Measurements from ENCODE around the gene LAPTM5.

The LAPTM5 gene

GRCh38 chr1:30713311-30713710 lies 44.3 kb downstream of the LAPTM5 start:
- peaks cover 12% of the 10 kb centered on the region for H3K4me1 Mint-ChIP-seq
- peaks cover 6% of the 10 kb centered on the region for H3K36me3 Mint-ChIP-seq (ENCODE audit: insufficient read depth)
- H3K27me3 Mint-ChIP-seq, result peaks cover 52% of the 10 kb centered on the region
- no peaks in the 10 kb centered on the region for H3K9me3 Mint-ChIP-seq
- ATAC-seq (replicated peaks; ENCODE audit: extremely low read depth, poor library complexity, severe bottlenecking) (no peak), DNase-seq (ENCODE audit: low spot score in 2 of 2) (no peak)
- no peak overlapping the region for H3K4me3 Mint-ChIP-seq
- no peak overlapping the region for H3K27ac Mint-ChIP-seq (ENCODE audit: low read depth)

GRCh38 chr1:30712583-30712982 lies 45.0 kb downstream of the LAPTM5 start:
- no peak overlapping the region for H3K27ac Mint-ChIP-seq (ENCODE audit: low read depth)
- H3K9me3 Mint-ChIP-seq, result no peaks in the 10 kb centered on the region
- DNase-seq (ENCODE audit: low spot score in 2 of 2) (no peak), ATAC-seq (replicated peaks; ENCODE audit: extremely low read depth, poor library complexity, severe bottlenecking) (no peak)
- H3K4me3 Mint-ChIP-seq, result no peak overlapping the region
- H3K4me1 Mint-ChIP-seq, result peaks cover 11% of the 10 kb centered on the region
- H3K36me3 Mint-ChIP-seq (ENCODE audit: insufficient read depth), result no peaks in the 10 kb centered on the region
- peaks cover 57% of the 10 kb centered on the region for H3K27me3 Mint-ChIP-seq

GRCh38 chr1:30710407-30710806 lies 47.2 kb downstream of the LAPTM5 start:
- H3K36me3 Mint-ChIP-seq (ENCODE audit: insufficient read depth), result no peaks in the 10 kb centered on the region
- H3K4me1 Mint-ChIP-seq, result peaks cover 7% of the 10 kb centered on the region
- no peak for ATAC-seq (replicated peaks; ENCODE audit: extremely low read depth, poor library complexity, severe bottlenecking)
- H3K27ac Mint-ChIP-seq (ENCODE audit: low read depth), result no peak overlapping the region
- no peaks in the 10 kb centered on the region for H3K9me3 Mint-ChIP-seq
- peaks cover 57% of the 10 kb centered on the region for H3K27me3 Mint-ChIP-seq
- no peak overlapping the region for H3K4me3 Mint-ChIP-seq
- DNase-seq (ENCODE audit: low spot score in 2 of 2), result no peak

- Mint-ChIP-seq H3K9me3 (no peaks in the 10 kb centered on the region), H3K4me1 (peaks cover 7% of the 10 kb centered on the region), H3K27me3 (peaks cover 54% of the 10 kb centered on the region), H3K4me3 (no peak overlapping the region), H3K27ac (ENCODE audit: low read depth) (no peak overlapping the region), H3K36me3 (ENCODE audit: insufficient read depth) (no peaks in the 10 kb centered on the region)
- DNase-seq (ENCODE audit: low spot score in 2 of 2) (no peak), ATAC-seq (replicated peaks; ENCODE audit: extremely low read depth, poor library complexity, severe bottlenecking) (no peak)
Measured at GRCh38 chr1:30708361-30708728, 49.2 kb downstream of the LAPTM5 start.

DNA sequence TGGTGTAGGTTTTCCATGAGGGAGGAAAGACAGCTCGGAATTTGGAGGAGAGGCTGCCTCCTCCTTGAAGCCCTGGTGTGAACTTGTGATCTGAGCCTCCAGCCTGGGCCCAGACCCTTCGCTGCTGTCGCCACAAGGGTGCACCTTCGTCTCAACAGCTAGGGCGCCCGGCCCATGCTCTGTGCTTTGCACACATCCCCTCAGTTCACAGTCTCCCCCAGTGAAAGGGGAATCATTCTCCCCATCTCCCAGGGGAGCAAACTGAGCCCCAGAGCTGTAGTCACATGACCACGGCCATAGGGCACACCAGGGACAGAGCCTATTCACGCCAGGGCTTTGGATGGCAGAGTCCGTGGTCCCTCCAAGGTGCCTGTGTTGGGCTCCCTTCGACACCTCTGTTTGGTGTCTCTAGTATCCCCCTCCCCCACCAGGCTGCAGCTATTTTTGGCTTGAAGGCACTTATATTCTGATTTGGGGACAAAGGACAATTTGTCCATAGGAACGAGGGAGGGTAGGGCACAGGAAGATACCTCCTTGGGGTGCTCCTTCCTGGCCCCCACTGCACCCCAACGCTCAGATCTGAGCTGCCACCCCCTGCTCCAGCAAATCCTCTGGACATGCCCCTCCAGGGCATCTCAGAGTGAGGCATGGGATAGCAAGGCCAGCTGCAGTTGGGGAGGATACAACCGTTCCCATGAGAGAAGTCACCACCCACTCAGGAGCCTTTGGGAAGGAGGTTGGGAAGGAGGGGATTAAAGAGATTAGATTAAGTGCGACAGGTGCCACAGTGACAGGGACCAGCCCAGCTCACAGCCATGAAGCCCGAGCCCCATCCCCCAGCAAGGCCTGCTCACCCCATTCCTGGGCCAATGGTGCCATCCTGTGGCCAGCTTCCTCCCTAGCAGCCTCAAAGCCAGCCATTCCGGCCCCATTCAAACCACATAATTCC lies 49.9 kb downstream of the LAPTM5 start:
- H3K4me1 Mint-ChIP-seq, result peaks cover 7% of the 10 kb centered on the region
- H3K27ac Mint-ChIP-seq (ENCODE audit: low read depth), result no peak overlapping the region
- DNase-seq (ENCODE audit: low spot score in 2 of 2) (peak; percentile 31 to 33), ATAC-seq (replicated peaks; ENCODE audit: extremely low read depth, poor library complexity, severe bottlenecking) (no peak)
- no peaks in the 10 kb centered on the region for H3K36me3 Mint-ChIP-seq (ENCODE audit: insufficient read depth)
- no peaks in the 10 kb centered on the region for H3K9me3 Mint-ChIP-seq
- H3K4me3 Mint-ChIP-seq, result no peak overlapping the region
- peaks cover 48% of the 10 kb centered on the region for H3K27me3 Mint-ChIP-seq

- Mint-ChIP-seq H3K4me1 (peaks cover 7% of the 10 kb centered on the region), H3K27me3 (peaks cover 36% of the 10 kb centered on the region), H3K27ac (ENCODE audit: low read depth) (no peak overlapping the region), H3K36me3 (ENCODE audit: insufficient read depth) (no peaks in the 10 kb centered on the region), H3K4me3 (no peak overlapping the region), H3K9me3 (no peaks in the 10 kb centered on the region)
- DNase-seq (ENCODE audit: low spot score in 2 of 2), result no peak
- ATAC-seq (replicated peaks; ENCODE audit: extremely low read depth, poor library complexity, severe bottlenecking), result no peak
Measured at GRCh38 chr1:30706528-30706927, 51.0 kb downstream of the LAPTM5 start.

- ATAC-seq (replicated peaks; ENCODE audit: extremely low read depth, poor library complexity, severe bottlenecking) (no peak), DNase-seq (ENCODE audit: low spot score in 2 of 2) (no peak)
- no peak overlapping the region for H3K27ac Mint-ChIP-seq (ENCODE audit: low read depth)
- peaks cover 29% of the 10 kb centered on the region for H3K27me3 Mint-ChIP-seq
- no peaks in the 10 kb centered on the region for H3K36me3 Mint-ChIP-seq (ENCODE audit: insufficient read depth)
- no peaks in the 10 kb centered on the region for H3K9me3 Mint-ChIP-seq
- no peak overlapping the region for H3K4me3 Mint-ChIP-seq
- peaks cover 7% of the 10 kb centered on the region for H3K4me1 Mint-ChIP-seq
Measured at GRCh38 chr1:30705698-30706097, 51.9 kb downstream of the LAPTM5 start.

DNA sequence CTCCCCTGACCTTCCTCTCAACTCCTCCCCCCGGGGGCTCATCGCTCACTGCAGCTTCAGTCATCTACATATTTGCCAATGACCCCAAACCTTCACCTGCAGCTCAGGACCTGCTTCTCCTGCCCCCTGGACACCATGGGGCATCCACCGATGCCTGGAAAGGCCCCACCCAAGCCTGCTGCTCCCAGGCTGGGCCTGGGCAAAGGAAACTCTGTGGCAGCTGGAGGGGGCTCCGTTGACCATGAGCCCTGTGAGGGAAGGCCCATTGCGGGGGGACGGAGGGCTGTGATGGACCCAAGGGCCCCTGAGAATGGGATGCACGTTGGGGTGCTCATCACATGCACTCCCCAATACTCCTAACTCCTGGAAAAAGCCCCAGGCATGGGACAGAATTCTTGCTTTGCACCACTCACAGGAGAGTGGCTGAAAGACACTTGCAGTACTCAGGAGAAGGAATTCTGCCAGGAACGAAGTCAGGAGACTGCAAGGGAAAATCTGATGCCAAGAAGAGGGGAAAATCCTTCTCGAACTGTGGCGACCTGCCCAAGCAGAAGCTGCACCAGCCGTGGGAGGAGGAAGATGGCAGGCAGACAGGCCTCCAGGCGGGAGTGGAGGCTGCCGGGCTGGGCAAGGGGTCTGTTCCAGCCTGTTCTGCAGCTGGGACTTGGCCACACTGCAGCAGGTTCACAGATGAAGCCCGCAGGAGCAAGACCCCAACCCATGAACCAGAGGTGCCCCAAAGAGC lies 52.6 kb downstream of the LAPTM5 start:
- no peak overlapping the region for H3K4me3 Mint-ChIP-seq
- no peak overlapping the region for H3K27ac Mint-ChIP-seq (ENCODE audit: low read depth)
- ATAC-seq (replicated peaks; ENCODE audit: extremely low read depth, poor library complexity, severe bottlenecking), result no peak

GRCh38 chr1:30704271-30704670 lies 53.3 kb downstream of the LAPTM5 start:
- Mint-ChIP-seq H3K4me3 (no peak overlapping the region), H3K27me3 (peaks cover 14% of the 10 kb centered on the region), H3K36me3 (ENCODE audit: insufficient read depth) (no peaks in the 10 kb centered on the region), H3K27ac (ENCODE audit: low read depth) (no peak overlapping the region), H3K4me1 (peaks cover 7% of the 10 kb centered on the region), H3K9me3 (no peaks in the 10 kb centered on the region)
- ATAC-seq (replicated peaks; ENCODE audit: extremely low read depth, poor library complexity, severe bottlenecking), result no peak
- DNase-seq (ENCODE audit: low spot score in 2 of 2), result no peak

More for the DNA sequence above, 52.6 kb downstream of the LAPTM5 start:
- peaks cover 21% of the 10 kb centered on the region for H3K27me3 Mint-ChIP-seq
- no peaks in the 10 kb centered on the region for H3K36me3 Mint-ChIP-seq (ENCODE audit: insufficient read depth)
- peaks cover 7% of the 10 kb centered on the region for H3K4me1 Mint-ChIP-seq
- H3K9me3 Mint-ChIP-seq, result no peaks in the 10 kb centered on the region
- no peak for DNase-seq (ENCODE audit: low spot score in 2 of 2)

- Mint-ChIP-seq H3K9me3 (no peaks in the 10 kb centered on the region), H3K36me3 (ENCODE audit: insufficient read depth) (no peaks in the 10 kb centered on the region), H3K27ac (ENCODE audit: low read depth) (no peak overlapping the region), H3K27me3 (no peaks in the 10 kb centered on the region), H3K4me3 (no peak overlapping the region), H3K4me1 (no peaks in the 10 kb centered on the region)
- ATAC-seq (replicated peaks; ENCODE audit: extremely low read depth, poor library complexity, severe bottlenecking) (no peak), DNase-seq (ENCODE audit: low spot score in 2 of 2) (no peak)
Measured at GRCh38 chr1:30702823-30703222, 54.8 kb downstream of the LAPTM5 start.

DNA sequence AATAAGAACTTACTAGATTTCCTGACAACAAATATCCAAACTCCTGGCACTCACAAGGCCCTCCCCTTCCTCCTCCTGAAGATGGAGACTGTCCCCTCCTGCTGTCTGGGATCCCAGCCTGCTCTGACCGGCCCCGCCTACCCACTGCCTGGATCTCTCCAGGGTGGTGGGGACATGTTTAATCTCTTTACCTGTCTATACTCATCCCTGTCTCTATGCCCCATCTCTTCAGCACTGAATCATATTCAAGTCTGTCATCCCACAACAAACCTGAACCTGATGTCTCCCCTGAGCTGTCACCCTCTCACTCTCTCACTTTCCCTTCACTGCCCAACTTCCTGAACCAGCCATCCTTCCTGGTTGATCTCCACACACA lies 56.3 kb downstream of the LAPTM5 start:
- DNase-seq (ENCODE audit: low spot score in 2 of 2), result no peak
- Mint-ChIP-seq H3K36me3 (ENCODE audit: insufficient read depth) (no peaks in the 10 kb centered on the region), H3K27ac (ENCODE audit: low read depth) (no peak overlapping the region), H3K4me3 (no peak overlapping the region), H3K9me3 (no peaks in the 10 kb centered on the region), H3K27me3 (no peaks in the 10 kb centered on the region), H3K4me1 (no peaks in the 10 kb centered on the region)
- ATAC-seq (replicated peaks; ENCODE audit: extremely low read depth, poor library complexity, severe bottlenecking), result no peak

GRCh38 chr1:30700528-30701257 lies 56.9 kb downstream of the LAPTM5 start:
- no peaks in the 10 kb centered on the region for H3K27me3 Mint-ChIP-seq
- H3K9me3 Mint-ChIP-seq, result no peaks in the 10 kb centered on the region
- ATAC-seq (replicated peaks; ENCODE audit: extremely low read depth, poor library complexity, severe bottlenecking) (no peak), DNase-seq (ENCODE audit: low spot score in 2 of 2) (no peak)
- no peak overlapping the region for H3K4me3 Mint-ChIP-seq
- no peak overlapping the region for H3K27ac Mint-ChIP-seq (ENCODE audit: low read depth)
- no peaks in the 10 kb centered on the region for H3K36me3 Mint-ChIP-seq (ENCODE audit: insufficient read depth)
- no peaks in the 10 kb centered on the region for H3K4me1 Mint-ChIP-seq
